Uterus (tissue), 4 donors: ENCODE data around the gene PLEKHG4B. TPM values are rescaled to one million over a fixed set of nuclear protein-coding genes. Genes with fewer than 3 reads are reported as not detected.

Experiments
- DNase-seq, 2 donors: peaks; one replicate each; pipeline ENCODE4 v3.0.0-alpha.2; 2019 to 2020
- H3K27ac ChIP-seq, 2 donors: fragments of 200-600 bp; sonication (generic); 1 replicate in 1 of 2; 2 replicates in 1 of 2; pipeline ENCODE4 v1.5.1; 2016 to 2018
- H3K27me3 ChIP-seq, 2 donors: fragments of 200-600 bp; sonication (generic); one replicate each; pipeline ENCODE4 v1.5.1; 2018 to 2019; ENCODE audit warnings: control low read depth in 1 of 2
- H3K36me3 ChIP-seq, 2 donors: fragments of 200-600 bp; sonication (generic); one replicate each; pipeline ENCODE4 v1.5.1; 2019; ENCODE audit warnings: control low read depth in 1 of 2
- H3K4me1 ChIP-seq, 2 donors: fragments of 200-600 bp; sonication (generic); one replicate each; pipeline ENCODE4 v1.5.1; 2018 to 2019; ENCODE audit warnings: control low read depth in 1 of 2
- H3K4me3 ChIP-seq, 2 donors: fragments of 200-600 bp; sonication (generic); 1 replicate in 1 of 2; 2 replicates in 1 of 2; pipeline ENCODE4 v1.5.1; 2018 to 2019; ENCODE audit warnings: mild to moderate bottlenecking in 1 of 2
- H3K9me3 ChIP-seq, 2 donors: fragments of 200-600 bp; sonication (generic); one replicate each; pipeline ENCODE4 v1.5.1; 2019; ENCODE audit warnings: control low read depth in 1 of 2
- CTCF ChIP-seq, 4 experiments: fragments of 200-600 bp in 2 of 4; fragments of 450-650 bp in 2 of 4; sonication (generic) in 2 of 4; IDR thresholded peaks; one replicate each; pipeline ENCODE4 v1.5.1; 2016 to 2019; ENCODE audit warnings: antibody characterized with exemption in 4 of 4, mild to moderate bottlenecking in 2 of 4, moderate library complexity in 1 of 4
- POLR2A ChIP-seq, 2 donors: fragments of 450-650 bp; IDR thresholded peaks; one replicate each; pipeline ENCODE4 v1.6.1; 2016; ENCODE audit warnings: antibody characterized with exemption in 2 of 2, mild to moderate bottlenecking in 1 of 2, moderate library complexity in 1 of 2
- intact Hi-C: fragments of 100-400 bp; cut with DNase I; formaldehyde crosslinking; loops from one replicate; pipeline ENCODE4 v1.15.1; 2023; ENCODE audit warnings: low total_unique reads
- total RNA-seq, 4 donors: library from RNA; depleted of rRNA in 3 of 4; stranded (reverse); fragments of >200 nt in 3 of 4; gene quantifications; one replicate each; pipeline versions ENCODE4 v1.1.0 to v1.2.4, GENCODE V29; 2014 to 2023
- donor health status: DM: yes; HTN: yes; CAD: no.

PLEKHG4B gene
- total RNA-seq, 4 donors from 2014 or later: under 0.01 to 8.3 (median 0.37) TPM; not detected in 1

- Histone ChIP-seq H3K27me3 (no peaks in the 10 kb centered on the region), H3K36me3 (no peaks in the 10 kb centered on the region), H3K27ac (no peak overlapping the region), H3K9me3 (no peaks in the 10 kb centered on the region), H3K4me3 (no peak overlapping the region), H3K4me1 (no peaks in the 10 kb centered on the region)
- TF ChIP-seq CTCF (IDR thresholded peaks at IDR 0.05): no peak
- no peak for TF ChIP-seq POLR2A (IDR thresholded peaks at IDR 0.05)
- DNase-seq: no peak
- intact Hi-C loops: no loop called here
These were observed 86.1 kb downstream of the PLEKHG4B start for GRCh38 chr5:178110-178509.

GRCh38 chr5:179401-179800 is 87.4 kb downstream of the PLEKHG4B start:
- H3K36me3 ChIP-seq: no peaks in the 10 kb centered on the region
- no peaks in the 10 kb centered on the region for H3K9me3 ChIP-seq
- DNase-seq: no peak
- no peak for TF ChIP-seq CTCF (IDR thresholded peaks at IDR 0.05)
- no peak for TF ChIP-seq POLR2A (IDR thresholded peaks at IDR 0.05)
- H3K4me3 ChIP-seq: no peak overlapping the region
- H3K4me1 ChIP-seq: no peaks in the 10 kb centered on the region
- no peak overlapping the region for H3K27ac ChIP-seq
- intact Hi-C loops: no loop called here
- H3K27me3 ChIP-seq: no peaks in the 10 kb centered on the region

- no peak overlapping the region for H3K27ac ChIP-seq
- TF ChIP-seq CTCF (IDR thresholded peaks at IDR 0.05) (no peak), POLR2A (IDR thresholded peaks at IDR 0.05) (no peak)
- no peaks in the 10 kb centered on the region for H3K4me1 ChIP-seq
- H3K27me3 ChIP-seq: no peaks in the 10 kb centered on the region
- H3K36me3 ChIP-seq: no peaks in the 10 kb centered on the region
- intact Hi-C loops: no loop called here
- DNase-seq: no peak
- no peak overlapping the region for H3K4me3 ChIP-seq
- no peaks in the 10 kb centered on the region for H3K9me3 ChIP-seq
These were observed 88.4 kb downstream of the PLEKHG4B start for GRCh38 chr5:180286-180918.

GRCh38 chr5:181160-181559 is 89.2 kb downstream of the PLEKHG4B start:
- Histone ChIP-seq H3K27ac (no peak overlapping the region), H3K27me3 (no peaks in the 10 kb centered on the region), H3K36me3 (no peaks in the 10 kb centered on the region), H3K4me3 (no peak overlapping the region), H3K9me3 (no peaks in the 10 kb centered on the region), H3K4me1 (no peaks in the 10 kb centered on the region)
- DNase-seq: no peak
- TF ChIP-seq POLR2A (IDR thresholded peaks at IDR 0.05) (no peak), CTCF (IDR thresholded peaks at IDR 0.05) (no peak)
- intact Hi-C loops: no loop called here

- no peaks in the 10 kb centered on the region for H3K36me3 ChIP-seq
- no peaks in the 10 kb centered on the region for H3K4me1 ChIP-seq
- H3K9me3 ChIP-seq: no peaks in the 10 kb centered on the region
- DNase-seq: no peak
- no peak for TF ChIP-seq POLR2A (IDR thresholded peaks at IDR 0.05)
- TF ChIP-seq CTCF (IDR thresholded peaks at IDR 0.05): no peak
- H3K27me3 ChIP-seq: no peaks in the 10 kb centered on the region
- intact Hi-C loops: no loop called here
- no peak overlapping the region for H3K4me3 ChIP-seq
- H3K27ac ChIP-seq: no peak overlapping the region
These were observed 89.6 kb downstream of the PLEKHG4B start for GRCh38 chr5:181566-181965.
